Measurements from ENCODE around the gene CENPX. TPM values are rescaled to one million over a fixed set of nuclear protein-coding genes. Genes with fewer than 3 reads are reported as not detected.

CENPX gene
- total RNA-seq, 1 experiment from 2014 or later, result 77.9 TPM

GRCh38 chr17:82008258-82008940 lies 14.3 kb downstream of the CENPX start:
- no peak overlapping the region for H3K27ac Mint-ChIP-seq

More at GRCh38 chr17:82008258-82008940, 14.3 kb downstream of the CENPX start:
- Histone ChIP-seq H3K9ac (ENCODE audit: extremely low read depth, insufficient read length, low read length) (no peak overlapping the region), H3K23ac (ENCODE audit: insufficient read length, low read depth, low read length) (no peak overlapping the region), H2AFZ (ENCODE audit: low read length) (no peak overlapping the region), H2BK120ac (ENCODE audit: low read depth, low read length, poor library complexity, severe bottlenecking) (no peak overlapping the region), H4K5ac (ENCODE audit: insufficient read length, low read depth, low read length) (no peak overlapping the region), H3K23me2 (ENCODE audit: insufficient read length, low read depth, low read length, poor library complexity, severe bottlenecking) (no peaks in the 10 kb centered on the region), H3K4ac (ENCODE audit: low read depth, low read length) (no peak overlapping the region), H3K18ac (ENCODE audit: insufficient read length, low read depth, low read length) (no peak overlapping the region), H4K8ac (replicated peaks; ENCODE audit: insufficient read length, low read depth, low read length) (no peak overlapping the region), H3K4me2 (ENCODE audit: insufficient read depth, insufficient read length, low read length) (no peak overlapping the region), H4K20me1 (ENCODE audit: control insufficient read depth, insufficient read depth, insufficient read length) (no peaks in the 10 kb centered on the region), H3K27ac (ENCODE audit: insufficient read length, low read depth, low read length) (no peak overlapping the region), H2BK5ac (ENCODE audit: insufficient read length, low read length) (no peak overlapping the region), H3K27me3 (ENCODE audit: insufficient read depth, low read length) (no peaks in the 10 kb centered on the region), H2BK12ac (ENCODE audit: insufficient read length, low read depth, low read length) (no peak overlapping the region), H3K4me1 (ENCODE audit: insufficient read depth, low read length) (no peaks in the 10 kb centered on the region), H2BK15ac (ENCODE audit: low read depth, low read length) (no peak overlapping the region), H3K14ac (ENCODE audit: insufficient read depth, low read length) (no peak overlapping the region), H3K79me1 (ENCODE audit: insufficient read depth, low read depth, low read length, poor library complexity, severe bottlenecking) (no peaks in the 10 kb centered on the region), H4K91ac (ENCODE audit: insufficient read length, low read depth, low read length) (no peak overlapping the region), H2BK20ac (ENCODE audit: low read depth, low read length, poor library complexity, severe bottlenecking) (no peak overlapping the region), H3K9me3 (ENCODE audit: control insufficient read depth, low read depth, low read length) (no peaks in the 10 kb centered on the region), H3K79me2 (ENCODE audit: insufficient read depth, low read length) (no peaks in the 10 kb centered on the region), H3T11ph (ENCODE audit: low read length) (no peak overlapping the region), H2AK5ac (ENCODE audit: insufficient read length, low read length) (no peak overlapping the region), H3K56ac (ENCODE audit: insufficient read length, low read depth, low read length) (no peak overlapping the region)
- no peak for DNase-seq
- Mint-ChIP-seq H3K36me3 (ENCODE audit: insufficient read depth in 1 of 3, low read depth in 3 of 3) (no peaks in the 10 kb centered on the region), H3K27me3 (ENCODE audit: low read depth) (no peaks in the 10 kb centered on the region; the same call in 1 of the 2 replicates), H3K9me3 (no peaks in the 10 kb centered on the region), H3K4me3 (no peak overlapping the region), H3K4me1 (0 out of 4 replicates have a peak, but pooled peaks cover 0 to 2% of the 10 kb centered on the region in 2 experiments)
- WGBS (ENCODE audit: extremely low coverage, insufficient read length, low lambda C conversion rate), result no CpG with 5 or more reads among the region's 26 CpGs
- no peak for TF ChIP-seq CTCF (conservative IDR thresholded peaks at IDR 0.05)

Data from H9 (cell line).